Glomerular endothelial cell (primary cell): ENCODE data around the gene ZNF319. TPM values are rescaled to one million over a fixed set of nuclear protein-coding genes. Genes with fewer than 3 reads are reported as not detected.
"Not testable (repeated sequence)": the region's sequence is repeated elsewhere in the genome, so short reads cannot be mapped to it uniquely, and the experiment has no call there.

Source experiments
- DNase-seq: peaks from one replicate; pipeline ENCODE4 v3.0.0-alpha.2; 2011; ENCODE audit warnings: low read depth, low spot score; ENCODE audit errors: extremely low read depth
- total RNA-seq: library from RNA; depleted of rRNA; stranded (reverse); fragments of >200 nt; gene quantifications from 2 replicates; pipeline ENCODE4 v1.2.3, GENCODE V29; 2015

The ZNF319 gene
- total RNA-seq, 1 donor from 2014 or later: 10.8 TPM

GRCh38 chr16:58022601-58023371 lies 22.3 kb upstream of the ZNF319 start:
- DNase-seq: no peak

- no peak for DNase-seq
These were observed 21.4 kb upstream of the ZNF319 start for GRCh38 chr16:58021661-58022551.

GRCh38 chr16:58020628-58021521 lies 20.4 kb upstream of the ZNF319 start:
- no peak for DNase-seq

- no peak for DNase-seq
These were observed 19.5 kb upstream of the ZNF319 start for GRCh38 chr16:58019866-58020538.

GRCh38 chr16:58018803-58019202 lies 18.3 kb upstream of the ZNF319 start:
- DNase-seq: no peak

DNA sequence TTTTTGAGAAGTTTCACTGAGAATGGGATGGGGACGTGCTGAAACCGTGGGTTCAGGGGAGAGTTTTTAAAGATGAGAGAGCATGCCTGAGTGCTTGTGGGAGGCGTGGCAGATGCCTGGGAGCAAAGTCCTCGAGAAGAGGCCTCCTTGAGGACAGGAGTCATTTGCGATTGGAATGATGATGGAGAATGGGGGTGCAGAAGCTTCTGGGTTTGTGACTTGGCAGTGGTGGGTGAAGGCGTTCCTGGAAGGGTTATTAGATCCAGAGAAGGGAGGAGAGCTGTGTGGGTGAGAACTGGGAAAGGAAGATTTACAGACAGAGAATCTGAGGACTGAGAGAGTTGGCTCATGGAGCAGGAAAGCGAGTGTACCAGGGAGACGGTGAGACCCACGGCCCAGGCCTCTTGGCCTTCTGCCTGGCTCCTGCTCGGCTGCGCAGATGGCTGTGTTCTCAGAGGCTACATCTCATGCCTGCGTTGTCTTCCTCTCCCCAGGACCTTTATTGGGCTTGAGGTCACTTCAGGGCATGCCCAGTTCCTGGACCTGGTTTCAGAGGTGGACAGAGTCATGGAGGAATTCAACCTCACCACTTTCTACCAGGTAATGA lies 16.5 kb upstream of the ZNF319 start:
- DNase-seq: no peak

- no peak for DNase-seq
These were observed 12.9 kb upstream of the ZNF319 start for GRCh38 chr16:58013201-58013956.

DNA sequence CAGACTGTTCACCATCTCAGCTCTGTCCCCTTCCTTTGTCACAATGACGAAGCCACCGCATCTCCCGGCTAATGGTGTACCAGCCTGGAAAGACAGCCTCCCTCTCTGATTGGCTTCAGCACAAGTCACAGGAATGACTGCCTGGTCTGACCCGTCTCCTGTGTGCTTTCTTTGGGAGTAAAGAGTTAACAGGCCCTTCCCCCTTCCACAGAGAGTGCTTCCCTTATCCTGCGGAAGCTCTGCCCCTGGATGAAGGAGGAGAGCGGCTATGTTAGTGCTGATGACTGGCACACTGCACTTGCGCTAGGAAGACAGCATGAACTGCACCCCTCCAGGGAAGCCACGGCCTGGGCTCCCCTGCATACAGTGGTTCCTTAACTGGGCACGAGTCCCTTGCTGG lies 12.0 kb upstream of the ZNF319 start:
- DNase-seq: no peak

- no peak for DNase-seq
These were observed 11.2 kb upstream of the ZNF319 start for GRCh38 chr16:58011652-58012051.

GRCh38 chr16:58010886-58011285 lies 10.4 kb upstream of the ZNF319 start:
- DNase-seq: no peak

DNA sequence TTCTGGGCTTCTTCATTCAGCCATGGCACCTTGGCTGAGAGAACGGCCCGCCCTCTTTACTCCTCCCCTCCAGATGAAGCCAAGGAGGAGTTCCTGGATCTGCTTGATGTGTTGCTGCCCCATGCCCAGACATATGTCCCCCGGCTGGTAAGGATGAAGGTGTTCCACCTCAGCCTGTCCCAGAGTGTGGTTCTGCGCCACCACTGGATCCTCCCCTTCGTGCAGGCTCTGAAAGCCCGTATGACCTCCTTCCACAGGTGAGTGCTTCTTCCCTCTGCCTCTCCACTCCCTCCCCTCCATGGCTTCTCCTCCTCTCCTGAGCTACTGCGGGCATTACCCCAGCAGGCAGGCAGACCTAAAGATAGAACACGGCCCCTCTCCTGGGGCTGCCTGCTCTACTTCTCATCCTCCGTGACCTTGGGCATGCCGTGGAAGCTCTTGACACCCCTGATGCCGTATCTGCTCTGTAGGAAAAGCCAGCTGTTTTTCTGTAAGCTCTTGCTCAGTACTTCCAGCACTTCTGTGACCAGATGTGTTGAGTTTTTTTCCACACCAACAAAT lies 9.5 kb upstream of the ZNF319 start:
- DNase-seq: no peak

- not testable (repeated sequence) for DNase-seq
These were observed 4.3 kb upstream of the ZNF319 start for GRCh38 chr16:58004736-58005135.

- DNase-seq: no peak
These were observed 2.5 kb upstream of the ZNF319 start for GRCh38 chr16:58002936-58003335.

DNA sequence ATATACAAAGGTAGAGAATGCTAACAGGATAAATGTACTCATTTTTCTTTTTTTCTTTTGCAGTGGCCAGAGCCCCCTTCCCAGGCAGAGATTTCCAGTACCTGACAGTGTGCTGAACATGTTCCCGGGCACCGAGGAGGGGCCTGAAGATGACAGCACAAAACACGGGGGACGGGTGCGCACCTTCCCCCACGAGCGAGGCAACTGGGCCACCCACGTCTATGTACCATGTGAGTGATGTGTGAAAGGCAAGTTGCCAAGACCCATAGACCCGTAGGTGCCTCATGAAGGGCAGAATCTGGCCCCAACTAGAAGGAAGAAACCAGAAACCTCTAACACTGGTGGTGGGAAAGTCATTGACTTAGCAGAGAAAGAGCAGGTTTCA lies 1.9 kb upstream of the ZNF319 start:
- no peak for DNase-seq

GRCh38 chr16:58001781-58002415 lies 1.4 kb upstream of the ZNF319 start:
- no peak for DNase-seq

DNA sequence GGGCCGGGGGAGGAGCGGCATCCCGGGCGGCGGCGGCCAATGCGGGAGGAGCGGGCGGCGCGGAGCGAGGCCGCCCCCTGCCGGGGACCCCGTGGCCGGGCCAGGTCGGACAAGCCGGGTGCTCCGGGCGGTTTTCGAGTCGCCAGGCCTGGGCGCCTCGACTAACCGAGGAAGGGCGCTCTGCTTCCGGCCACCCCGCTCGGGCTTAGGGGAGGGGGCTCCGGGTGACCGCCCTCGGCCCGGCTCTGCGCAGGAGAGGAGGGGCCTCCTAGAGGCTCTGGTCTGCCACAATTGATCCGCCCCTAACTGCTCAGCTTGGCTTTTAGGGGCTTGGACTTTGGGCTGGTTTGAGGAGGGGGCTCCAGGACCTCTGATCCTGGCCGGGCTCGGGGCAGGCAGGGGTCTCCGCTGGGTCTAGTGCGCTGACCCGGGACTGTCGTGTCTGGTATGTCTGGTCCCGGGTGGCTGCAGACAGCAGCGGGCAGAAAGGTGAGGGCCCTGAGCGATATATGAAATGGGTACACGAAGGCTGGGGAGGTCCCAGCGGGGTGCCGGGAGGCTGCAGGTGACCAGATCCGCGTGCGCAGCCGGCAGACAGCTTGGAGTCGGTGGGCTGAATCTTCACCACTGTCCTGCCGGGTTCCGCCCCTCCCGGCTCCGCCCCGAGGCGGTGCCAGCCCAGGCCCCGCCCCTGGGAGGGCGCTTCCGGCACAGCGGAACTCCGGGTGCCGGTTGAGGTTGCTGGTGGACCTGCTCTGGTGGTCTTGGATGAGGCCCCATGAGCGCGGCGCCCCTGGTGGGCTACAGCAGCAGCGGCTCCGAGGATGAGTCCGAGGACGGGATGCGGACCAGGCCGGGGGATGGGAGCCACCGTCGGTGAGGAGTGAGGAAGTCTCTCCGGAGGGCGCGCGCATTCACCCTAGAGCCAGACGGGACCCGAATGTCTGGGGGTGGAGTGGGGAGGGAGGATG lies 519 bp upstream of the ZNF319 start, which contains the start of gene USB1:
Gene USB1 (plus strand): TSS at position 702 of the 971 bp plus-strand sequence. CDS start 77 bp downstream, at position 779.
- DNase-seq: no peak

DNA sequence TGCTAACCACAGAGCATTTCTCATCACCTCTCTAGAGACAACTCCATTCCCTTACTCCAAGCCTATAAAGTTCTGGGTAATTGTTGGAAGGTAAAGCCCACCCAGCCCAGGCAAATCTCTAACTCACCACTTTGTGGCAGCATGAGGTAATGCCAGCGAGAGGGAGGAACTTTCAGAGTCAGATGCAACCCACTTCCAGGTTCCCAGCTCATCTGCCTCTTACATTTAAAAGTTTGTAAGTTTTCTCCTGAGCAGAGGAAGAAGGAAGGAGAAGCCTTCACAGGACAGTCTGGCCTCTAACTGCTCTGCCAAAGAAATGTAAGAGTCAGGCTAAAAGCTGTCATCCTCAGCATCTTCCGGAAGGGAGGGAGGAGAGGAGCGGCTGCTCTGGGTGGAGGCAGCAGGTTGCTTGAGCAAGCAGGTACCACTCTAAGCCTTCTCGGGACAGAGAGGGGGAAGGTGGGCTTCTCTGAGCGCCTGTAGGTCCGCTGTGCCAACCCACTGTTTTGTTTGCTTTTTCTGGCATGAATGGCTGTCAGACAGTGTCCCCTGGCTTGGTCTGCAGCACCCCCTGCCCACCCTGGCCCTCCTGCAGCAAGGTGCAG lies 1.0 kb downstream of the ZNF319 start:
- no peak for DNase-seq
